Choroid plexus epithelial cell (primary cell): Measurements from ENCODE around the gene ADAM11.
A peak's percentile ranks its signal among the peaks of the same experiment; 100 is the strongest.
"Not testable (repeated sequence)": the region's sequence is repeated elsewhere in the genome, so short reads cannot be mapped to it uniquely, and the experiment has no call there.

Experiments used
- DNase-seq: peaks from one replicate; pipeline ENCODE4 v3.0.0-alpha.2; 2010; ENCODE audit warnings: low read depth
- H3K4me3 ChIP-seq: 2 replicates; pipeline ENCODE4 v1.5.1; 2011; ENCODE audit warnings: low read depth, mild to moderate bottlenecking, control low read depth, low read length, moderate library complexity
- TF ChIP-seq, protein P1 (sequence below): conservative IDR thresholded peaks from 2 replicates; pipeline ENCODE4 v1.5.1; 2011; ENCODE audit warnings: low read depth, mild to moderate bottlenecking, control low read depth, inconsistent platforms, low read length, moderate library complexity

Gene ADAM11

DNA sequence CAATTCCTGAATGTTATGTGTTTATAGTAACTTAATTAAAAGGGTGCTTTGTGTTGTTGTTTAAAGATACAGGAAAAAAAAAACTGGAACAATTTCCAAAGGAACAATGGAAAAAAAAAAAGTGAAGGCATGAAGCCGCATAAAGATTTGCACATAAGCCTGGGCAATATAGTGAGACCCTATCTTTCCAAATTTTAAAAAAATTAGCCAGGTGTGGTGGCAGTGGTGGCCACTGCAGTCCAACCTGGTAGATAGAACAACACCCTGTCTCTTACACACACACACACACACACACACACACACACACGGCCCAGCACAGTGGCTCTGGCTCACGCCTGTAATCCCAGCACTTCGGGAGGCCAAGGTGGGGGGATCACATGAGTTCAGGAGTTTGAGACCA lies 49.4 kb downstream of the ADAM11 start:
- DNase-seq, result no peak
- TF ChIP-seq, protein P1, sequence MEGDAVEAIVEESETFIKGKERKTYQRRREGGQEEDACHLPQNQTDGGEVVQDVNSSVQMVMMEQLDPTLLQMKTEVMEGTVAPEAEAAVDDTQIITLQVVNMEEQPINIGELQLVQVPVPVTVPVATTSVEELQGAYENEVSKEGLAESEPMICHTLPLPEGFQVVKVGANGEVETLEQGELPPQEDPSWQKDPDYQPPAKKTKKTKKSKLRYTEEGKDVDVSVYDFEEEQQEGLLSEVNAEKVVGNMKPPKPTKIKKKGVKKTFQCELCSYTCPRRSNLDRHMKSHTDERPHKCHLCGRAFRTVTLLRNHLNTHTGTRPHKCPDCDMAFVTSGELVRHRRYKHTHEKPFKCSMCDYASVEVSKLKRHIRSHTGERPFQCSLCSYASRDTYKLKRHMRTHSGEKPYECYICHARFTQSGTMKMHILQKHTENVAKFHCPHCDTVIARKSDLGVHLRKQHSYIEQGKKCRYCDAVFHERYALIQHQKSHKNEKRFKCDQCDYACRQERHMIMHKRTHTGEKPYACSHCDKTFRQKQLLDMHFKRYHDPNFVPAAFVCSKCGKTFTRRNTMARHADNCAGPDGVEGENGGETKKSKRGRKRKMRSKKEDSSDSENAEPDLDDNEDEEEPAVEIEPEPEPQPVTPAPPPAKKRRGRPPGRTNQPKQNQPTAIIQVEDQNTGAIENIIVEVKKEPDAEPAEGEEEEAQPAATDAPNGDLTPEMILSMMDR, result no peak
- H3K4me3 ChIP-seq, result no peak overlapping the region

- DNase-seq, H3K4me3 ChIP-seq: not testable (repeated sequence)
Measured at GRCh38 chr17:44808656-44809388, 50.0 kb downstream of the ADAM11 start.

DNA sequence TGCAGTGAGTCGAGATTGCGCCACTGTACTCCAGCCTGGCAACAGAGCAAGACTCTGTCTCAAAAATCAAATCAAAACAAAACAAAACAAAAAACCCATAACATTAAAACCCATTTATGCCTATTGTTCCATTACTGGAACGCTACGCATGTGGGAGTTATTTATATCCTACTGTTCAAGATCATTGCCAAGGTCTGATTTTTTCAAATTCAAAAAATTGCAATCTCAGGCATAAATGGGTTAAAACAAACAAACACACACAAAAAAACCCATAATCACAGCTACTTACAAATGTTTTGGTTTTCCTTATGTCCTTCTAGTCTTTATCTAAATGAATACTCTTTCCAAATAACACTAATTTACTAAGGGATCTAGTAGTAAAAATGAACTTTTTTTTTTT lies 53.5 kb downstream of the ADAM11 start:
- no peak overlapping the region for H3K4me3 ChIP-seq
- TF ChIP-seq, protein P1, result no peak
- DNase-seq, result no peak

- not testable (repeated sequence) for DNase-seq, H3K4me3 ChIP-seq
Measured at GRCh38 chr17:44818508-44818907, 59.7 kb downstream of the ADAM11 start.

DNA sequence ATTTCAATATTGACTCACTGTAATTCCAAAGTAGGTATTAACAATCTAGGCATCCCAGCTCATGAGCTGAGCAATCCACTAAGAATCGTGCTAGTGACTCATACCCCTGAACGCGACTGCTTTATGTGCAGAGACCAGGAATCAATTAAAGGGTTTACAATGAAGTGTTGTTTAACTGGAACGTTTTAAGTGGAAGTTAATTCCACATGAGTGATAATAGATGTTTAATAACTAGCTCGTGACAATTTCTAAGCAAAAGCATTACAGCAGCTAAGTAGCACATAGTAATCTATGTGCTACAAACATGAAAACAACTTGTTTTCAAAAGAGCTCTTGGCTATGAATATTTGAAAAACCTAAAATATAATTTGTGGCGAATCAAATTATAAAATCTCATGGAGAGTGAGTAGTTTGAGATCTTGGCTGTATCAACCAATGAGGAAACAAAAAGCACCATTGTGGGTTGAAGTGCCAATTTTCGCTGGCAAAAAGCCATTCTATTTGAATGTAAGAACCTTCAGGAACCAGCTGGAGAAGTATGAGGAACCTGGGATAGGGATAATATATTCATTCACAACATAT lies 61.9 kb downstream of the ADAM11 start:
- no peak overlapping the region for H3K4me3 ChIP-seq
- TF ChIP-seq, protein P1, result no peak
- peak; percentile 82 for DNase-seq

DNA sequence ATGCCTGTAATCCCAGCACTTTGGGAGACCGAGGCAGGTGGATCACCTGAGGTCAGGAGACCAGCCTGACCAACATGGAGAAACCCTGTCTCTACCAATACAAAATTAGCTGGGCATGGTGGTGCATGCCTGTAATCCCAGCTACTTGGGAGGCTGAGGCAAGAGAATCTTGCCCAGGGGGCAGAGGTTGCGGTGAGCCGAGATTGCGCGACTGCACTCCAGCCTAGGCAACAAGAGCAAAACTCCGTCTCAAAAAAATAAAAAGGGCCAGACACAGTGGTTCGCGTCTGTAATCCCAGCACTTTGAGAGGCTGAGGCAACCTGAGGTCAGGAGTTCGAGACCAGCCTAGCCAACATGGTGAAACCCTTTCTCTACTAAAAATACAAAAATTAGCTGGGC lies 66.4 kb downstream of the ADAM11 start:
- H3K4me3 ChIP-seq, DNase-seq: not testable (repeated sequence)

DNA sequence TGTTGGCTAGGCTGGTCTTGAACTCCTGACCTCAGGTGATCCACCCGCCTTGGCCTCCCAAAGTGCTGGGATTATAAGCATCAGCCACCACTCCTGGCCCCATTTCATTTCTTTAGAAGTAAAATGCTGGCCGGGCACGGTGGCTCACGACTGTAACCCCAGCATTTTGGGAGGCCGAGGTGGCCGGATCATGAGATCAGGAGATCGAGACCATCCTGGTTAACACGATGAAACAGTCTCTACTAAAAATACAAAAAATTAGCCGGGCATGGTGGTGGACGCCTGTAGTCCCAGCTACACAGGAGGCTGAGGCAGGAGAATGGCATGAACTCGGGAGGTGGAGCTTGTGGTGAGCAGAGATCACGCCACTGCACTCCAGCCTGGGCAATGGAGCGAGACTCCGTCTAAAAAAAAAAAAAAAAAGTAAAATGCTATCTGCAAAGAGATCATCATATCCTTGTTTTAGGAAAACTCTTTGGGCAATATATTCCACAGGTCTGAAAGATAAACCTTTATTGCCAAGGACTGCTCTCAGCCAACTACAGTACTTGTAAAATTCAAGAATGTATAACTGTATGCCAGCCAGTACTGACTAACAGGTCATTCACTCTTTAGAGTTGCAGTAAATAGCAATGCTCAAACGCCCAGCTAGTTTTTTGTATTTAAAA lies 67.5 kb downstream of the ADAM11 start:
- TF ChIP-seq, protein P1, result no peak
- no peak for DNase-seq
- H3K4me3 ChIP-seq, result no peak overlapping the region

DNA sequence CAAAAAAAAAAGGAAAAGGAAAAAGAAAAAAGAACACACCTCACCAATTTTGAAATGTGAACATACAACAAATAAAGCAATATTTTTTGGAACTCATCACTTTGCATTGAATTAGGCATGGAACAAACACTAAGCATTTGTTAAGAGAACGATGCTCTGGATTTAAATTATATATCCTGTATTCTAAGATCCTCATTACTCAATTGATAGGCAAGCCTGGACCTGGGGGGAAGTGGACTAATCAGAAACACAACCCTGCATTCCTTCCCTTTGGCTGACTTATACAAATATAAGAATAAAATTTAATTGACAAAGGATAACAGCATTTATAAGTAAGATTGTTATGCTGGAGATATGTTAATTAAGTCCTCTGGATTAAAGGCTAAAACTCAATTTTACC lies 69.1 kb downstream of the ADAM11 start:
- no peak overlapping the region for H3K4me3 ChIP-seq
- no peak for DNase-seq
- TF ChIP-seq, protein P1, result no peak
